ENCODE data around the gene SH3BGR.
"Not testable (repeated sequence)": the region's sequence is repeated elsewhere in the genome, so short reads cannot be mapped to it uniquely, and the experiment has no call there.

Gene SH3BGR

GRCh38 chr21:39451332-39452206, at the start of gene SH3BGR:
Gene SH3BGR (plus strand): TSS chr21:39451970. CDS start chr21:39452097, 127 bp downstream.
- no peak for DNase-seq (ENCODE audit: low read depth)

- no peak for DNase-seq (ENCODE audit: low read depth)
Observed at GRCh38 chr21:39406065-39406464, 45.7 kb upstream of the SH3BGR start.

GRCh38 chr21:39419204-39419603, 32.6 kb upstream of the SH3BGR start:
- not testable (repeated sequence) for DNase-seq (ENCODE audit: low read depth)

- DNase-seq (ENCODE audit: low read depth) = no peak
Observed at GRCh38 chr21:39422527-39423241, 29.1 kb upstream of the SH3BGR start.

GRCh38 chr21:39429445-39429844, 22.3 kb upstream of the SH3BGR start:
- DNase-seq (ENCODE audit: low read depth) = no peak

GRCh38 chr21:39430016-39430415, 21.8 kb upstream of the SH3BGR start:
- DNase-seq (ENCODE audit: low read depth) = no peak

- DNase-seq (ENCODE audit: low read depth) = no peak
Observed at GRCh38 chr21:39430457-39430856, 21.3 kb upstream of the SH3BGR start.

GRCh38 chr21:39430954-39431353, 20.8 kb upstream of the SH3BGR start:
- no peak for DNase-seq (ENCODE audit: low read depth)

GRCh38 chr21:39434950-39435349, 16.8 kb upstream of the SH3BGR start:
- no peak for DNase-seq (ENCODE audit: low read depth)

GRCh38 chr21:39439232-39439631, 12.5 kb upstream of the SH3BGR start:
- DNase-seq (ENCODE audit: low read depth) = no peak

- DNase-seq (ENCODE audit: low read depth) = no peak
Observed at GRCh38 chr21:39441502-39442475, 10.0 kb upstream of the SH3BGR start.

GRCh38 chr21:39444421-39445180, 7.2 kb upstream of the SH3BGR start:
- DNase-seq (ENCODE audit: low read depth) = no peak

- peak; percentile 41 for DNase-seq (ENCODE audit: low read depth)
Observed at GRCh38 chr21:39445321-39446269, 6.2 kb upstream of the SH3BGR start, which contains the start of gene LCA5L. Gene LCA5L (minus strand): TSS chr21:39445778. CDS start chr21:39428493, 17,285 bp downstream.

GRCh38 chr21:39447264-39447663, 4.5 kb upstream of the SH3BGR start:
- DNase-seq (ENCODE audit: low read depth) = no peak

GRCh38 chr21:39452207-39452969, 618 bp downstream of the SH3BGR start:
- DNase-seq (ENCODE audit: low read depth) = no peak

- DNase-seq (ENCODE audit: low read depth) = no peak
Observed at GRCh38 chr21:39452970-39453342, 1.2 kb downstream of the SH3BGR start.

GRCh38 chr21:39453571-39454179, 1.9 kb downstream of the SH3BGR start:
- DNase-seq (ENCODE audit: low read depth) = no peak

GRCh38 chr21:39454949-39455668, 3.3 kb downstream of the SH3BGR start:
- no peak for DNase-seq (ENCODE audit: low read depth)
